Heart left ventricle (tissue), 16 donors: ENCODE measurements around the gene ANKRD50. TPM values are rescaled to one million over a fixed set of nuclear protein-coding genes. Genes with fewer than 3 reads are reported as not detected.

Experiments
- ATAC-seq, 4 donors: fragments of 200-7000 bp; cut with Tn5 transposase; one replicate each; pipeline ENCODE4 v1.9.1; 2020 to 2022; ENCODE audit warnings: moderate library complexity in 4 of 4, mild to moderate bottlenecking in 3 of 4, moderate number of reproducible peaks in 1 of 4
- DNase-seq, 5 donors: peaks; one replicate each; pipeline ENCODE4 v3.0.0-alpha.2; 2020
- H3K27ac ChIP-seq, 12 donors: fragments of 200-600 bp; sonication (generic) in 4 of 12; one replicate each; pipeline versions ENCODE4 v1.5.0 to v1.8.0; 2016 to 2022; ENCODE audit warnings: mild to moderate bottlenecking in 2 of 12
- H3K27me3 ChIP-seq, 9 donors: fragments of 200-600 bp; sonication (generic) in 2 of 9; one replicate each; pipeline versions ENCODE4 v1.5.1 to v1.8.0; 2016 to 2022; ENCODE audit warnings: mild to moderate bottlenecking in 3 of 9
- H3K36me3 ChIP-seq, 9 donors: fragments of 200-600 bp; sonication (generic) in 2 of 9; one replicate each; pipeline versions ENCODE4 v1.5.0 to v1.8.0; 2018 to 2022; ENCODE audit warnings: mild to moderate bottlenecking in 2 of 9
- H3K4me1 ChIP-seq, 12 donors: fragments of 200-600 bp; sonication (generic) in 4 of 12; one replicate each; pipeline versions ENCODE4 v1.5.0 to v1.8.0; 2016 to 2022; ENCODE audit warnings: mild to moderate bottlenecking in 3 of 12
- H3K4me3 ChIP-seq, 12 donors: fragments of 200-600 bp; sonication (generic) in 4 of 12; one replicate each; pipeline versions ENCODE4 v1.5.0 to v1.8.0; 2017 to 2022; ENCODE audit warnings: mild to moderate bottlenecking in 9 of 12, moderate library complexity in 4 of 12
- H3K9me3 ChIP-seq, 12 donors: fragments of 200-600 bp; sonication (generic) in 4 of 12; one replicate each; pipeline versions ENCODE4 v1.5.0 to v1.8.0; 2016 to 2022; ENCODE audit warnings: mild to moderate bottlenecking in 1 of 12
- POLR2A ChIP-seq, 2 donors: fragments of 450-650 bp; IDR thresholded peaks; one replicate each; pipeline ENCODE4 v1.6.1; 2017; ENCODE audit warnings: antibody characterized with exemption in 2 of 2, mild to moderate bottlenecking in 2 of 2, moderate library complexity in 2 of 2
- WGBS, 4 donors: extraction: QIAGEN DNeasy Blood & Tissue Kit in 2 of 4; methylation state at CpG; one replicate each; pipeline versions ENCODE4 v1.1.5 to v1.1.7; 2013 to 2018; 5-methylcytosine and 5-hydroxymethylcytosine counted together
- intact Hi-C, 10 donors: fragments of 100-400 bp; cut with DNase I; formaldehyde crosslinking; loops; one replicate each; pipeline versions ENCODE4 v1.11.1 to v1.14.2; 2022
- polyA plus RNA-seq, 2 donors: library from polyadenylated mRNA; stranded (reverse); fragments of 200-250 nt; gene quantifications; one replicate each; pipeline ENCODE4 v1.2.3, GENCODE V29; 2013
- total RNA-seq, 9 donors: library from RNA; depleted of rRNA in 2 of 9; stranded (reverse); fragments of >200 nt in 2 of 9; fragmentation: NEBNext Ultra II Directional in 3 of 9; extraction: Animal tissue kit (Norgen Biotek cat#: 25700) in 3 of 9; gene quantifications; one replicate each; pipeline versions ENCODE4 v1.1.0 to v1.2.4, GENCODE V29; 2016 to 2023
- TF ChIP-seq, protein P1 (sequence below), 12 donors: fragments of 200-600 bp; sonication (generic) in 4 of 12; IDR thresholded peaks; one replicate each; pipeline versions ENCODE4 v1.5.0 to v1.8.0; 2018 to 2022; ENCODE audit warnings: antibody characterized with exemption in 12 of 12, mild to moderate bottlenecking in 5 of 12
- donor health status: ischemic (EF 13 %, LVEDD 7.1; RV severe dilation, severe dysfunction).
- donor health status: healthy with polysubstance abuse.
- donor health status: DM: no; HTN: yes; CAD: no.
- donor health status: DM: no; HTN: no; CAD: no.
- donor health status: ischemic (EF 25% LVEDD 6.9; RV normal size, moderate dysfunction).
- donor health status: ischemic (EF 25% LVEDD 5.7; RV mildly dilated, moderate dysfunction).
- donor health status: healthy.
- donor health status: DM: yes; HTN: yes; CAD: no.
- donor health status: ischemic (EF 35%, LVEDD 5.7; RV mildly dilated, moderate dysfunction).
- donor health status: nonischemic (EF 11% LVEDD 7.7; RV severe dilation, severe dysfunction).
- donor health status: DM: yes; HTN: yes; CAD: no.
- donor health status: PGD.
- donor health status: ischemic (EF 29% LVEDD 5.4; RV normal size, mild dysfunction).
- donor health status: nonischemic (EF 23%, LVEDD 6.1; RV moderate dilation, normal function).

Gene ANKRD50
- total and polyA plus RNA-seq, 11 donors, result 1.8 to 19.0 (median 8.1) TPM

DNA sequence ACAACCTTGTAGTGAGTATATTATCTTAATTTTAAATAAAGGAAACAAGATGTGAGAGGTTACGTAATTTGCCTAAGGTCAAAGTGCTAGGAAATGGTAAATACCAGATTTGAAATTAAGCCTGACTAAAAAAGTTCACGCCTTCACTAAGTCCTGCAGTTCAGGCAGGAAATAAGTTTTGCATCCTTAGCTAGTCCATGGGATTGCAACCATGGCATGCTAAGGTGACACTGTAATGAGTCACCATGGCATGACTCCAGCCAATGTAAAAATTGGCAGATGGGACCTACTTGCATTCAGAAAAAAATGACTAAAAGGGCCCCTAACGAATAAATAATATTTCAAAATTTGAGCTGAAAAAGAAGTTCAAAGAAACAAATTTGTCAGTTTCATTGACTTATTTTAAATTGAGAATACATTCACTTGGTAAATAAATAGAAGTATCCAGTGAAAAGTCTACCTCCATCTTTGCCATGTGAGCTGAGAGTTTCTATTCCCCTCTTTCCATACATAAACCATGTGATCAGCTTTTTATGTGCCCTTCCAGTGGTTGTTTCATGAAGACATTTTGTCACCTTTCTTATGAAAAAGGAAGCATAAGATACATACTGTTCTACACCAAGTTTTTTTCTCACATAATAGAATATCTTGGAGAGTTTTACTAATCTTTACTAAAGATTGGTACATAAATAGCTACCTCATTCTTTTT is 72.4 kb downstream of the ANKRD50 start:
- ATAC-seq (no peak), DNase-seq (no peak)
- H3K4me3 ChIP-seq, result no peak overlapping the region
- intact Hi-C loops, result no loop called here
- H3K36me3 ChIP-seq, result no peaks in the 10 kb centered on the region
- H3K4me1 ChIP-seq, result no peaks in the 10 kb centered on the region
- H3K9me3 ChIP-seq, result no peaks in the 10 kb centered on the region
- 81 to 91% (median 85%) methylated on average over 3 of the region's 3 CpGs for WGBS, 4 donors
- no peaks in the 10 kb centered on the region for H3K27me3 ChIP-seq
- no peak overlapping the region for H3K27ac ChIP-seq
- TF ChIP-seq, protein P1, sequence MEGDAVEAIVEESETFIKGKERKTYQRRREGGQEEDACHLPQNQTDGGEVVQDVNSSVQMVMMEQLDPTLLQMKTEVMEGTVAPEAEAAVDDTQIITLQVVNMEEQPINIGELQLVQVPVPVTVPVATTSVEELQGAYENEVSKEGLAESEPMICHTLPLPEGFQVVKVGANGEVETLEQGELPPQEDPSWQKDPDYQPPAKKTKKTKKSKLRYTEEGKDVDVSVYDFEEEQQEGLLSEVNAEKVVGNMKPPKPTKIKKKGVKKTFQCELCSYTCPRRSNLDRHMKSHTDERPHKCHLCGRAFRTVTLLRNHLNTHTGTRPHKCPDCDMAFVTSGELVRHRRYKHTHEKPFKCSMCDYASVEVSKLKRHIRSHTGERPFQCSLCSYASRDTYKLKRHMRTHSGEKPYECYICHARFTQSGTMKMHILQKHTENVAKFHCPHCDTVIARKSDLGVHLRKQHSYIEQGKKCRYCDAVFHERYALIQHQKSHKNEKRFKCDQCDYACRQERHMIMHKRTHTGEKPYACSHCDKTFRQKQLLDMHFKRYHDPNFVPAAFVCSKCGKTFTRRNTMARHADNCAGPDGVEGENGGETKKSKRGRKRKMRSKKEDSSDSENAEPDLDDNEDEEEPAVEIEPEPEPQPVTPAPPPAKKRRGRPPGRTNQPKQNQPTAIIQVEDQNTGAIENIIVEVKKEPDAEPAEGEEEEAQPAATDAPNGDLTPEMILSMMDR (IDR thresholded peaks at IDR 0.05), result no peak
- no peak for TF ChIP-seq POLR2A (IDR thresholded peaks at IDR 0.05)

DNA sequence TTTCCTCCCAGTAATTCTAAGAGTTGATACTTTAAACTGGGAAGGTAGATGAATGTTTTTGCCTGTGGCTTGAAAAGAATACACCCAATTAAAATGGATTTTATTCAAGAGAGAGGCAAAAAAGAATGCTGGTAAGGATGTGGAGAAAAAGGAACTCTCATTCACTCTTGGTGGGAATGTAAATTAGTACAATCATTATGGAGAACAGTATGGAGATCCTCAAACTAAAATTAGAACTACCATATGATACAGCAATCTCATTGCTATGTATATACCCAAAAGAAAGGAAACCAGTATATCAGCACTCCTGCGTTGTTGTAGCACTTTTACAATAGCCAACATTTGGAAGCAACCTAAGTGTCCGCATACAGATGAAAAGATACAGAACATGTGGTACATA is 75.2 kb downstream of the ANKRD50 start:
- no peak overlapping the region for H3K4me3 ChIP-seq
- no peak for TF ChIP-seq POLR2A (IDR thresholded peaks at IDR 0.05)
- TF ChIP-seq, protein P1 (IDR thresholded peaks at IDR 0.05), result no peak
- H3K27ac ChIP-seq, result no peak overlapping the region
- ATAC-seq, result no peak
- peaks cover 0 to 5% (median 0%) of the 10 kb centered on the region in 9 donors for H3K36me3 ChIP-seq
- H3K9me3 ChIP-seq, result no peaks in the 10 kb centered on the region
- no peaks in the 10 kb centered on the region for H3K27me3 ChIP-seq
- H3K4me1 ChIP-seq, result peaks cover 0 to under 1% (median 0%) of the 10 kb centered on the region in 12 donors
- intact Hi-C loops, result loop anchor here in 2 of 10 donors (10.0 kb wide), 3 partner anchors 67 to 303 kb away; no protein-coding TSS in a partner anchor
- DNase-seq, result no peak
- WGBS, 4 donors, result 87 to 93% (median 90%) methylated on average over 2 of the region's 2 CpGs

DNA sequence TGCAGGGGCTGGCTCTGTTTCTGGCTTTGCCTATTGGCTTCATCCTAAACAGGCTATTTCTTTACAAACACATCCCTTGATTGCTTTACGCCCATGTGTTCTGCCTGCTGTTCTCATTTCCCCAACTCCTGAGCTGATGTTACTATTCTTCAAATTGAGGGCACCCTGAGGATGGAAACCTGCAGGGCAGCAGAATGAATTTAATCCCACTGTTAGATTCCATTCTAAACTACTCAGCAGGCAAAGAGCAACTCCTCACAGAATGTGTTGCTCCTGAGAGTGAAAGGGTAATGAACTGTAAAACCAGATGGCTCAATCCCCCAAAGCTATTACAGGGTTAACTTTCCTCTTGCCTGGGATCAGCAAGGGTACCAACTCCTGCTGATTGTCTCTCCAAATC is 75.7 kb downstream of the ANKRD50 start:
- peaks cover 0 to 5% (median 0%) of the 10 kb centered on the region in 9 donors for H3K36me3 ChIP-seq
- H3K27me3 ChIP-seq, result no peaks in the 10 kb centered on the region
- H3K4me1 ChIP-seq, result peaks cover 0 to 6% (median 0%) of the 10 kb centered on the region in 12 donors
- ATAC-seq, result no peak
- DNase-seq, result no peak
- no peaks in the 10 kb centered on the region for H3K9me3 ChIP-seq
- intact Hi-C loops, result loop anchor here in 2 of 10 donors (10.0 kb wide), 3 partner anchors 68 to 302 kb away; no protein-coding TSS in a partner anchor
- H3K4me3 ChIP-seq, result no peak overlapping the region
- WGBS, 4 donors, result 92 to 98% (median 96%) methylated on average over 1 of the region's 1 CpG
- H3K27ac ChIP-seq, result no peak overlapping the region
- TF ChIP-seq, protein P1 (IDR thresholded peaks at IDR 0.05), result no peak
- TF ChIP-seq POLR2A (IDR thresholded peaks at IDR 0.05), result no peak

DNA sequence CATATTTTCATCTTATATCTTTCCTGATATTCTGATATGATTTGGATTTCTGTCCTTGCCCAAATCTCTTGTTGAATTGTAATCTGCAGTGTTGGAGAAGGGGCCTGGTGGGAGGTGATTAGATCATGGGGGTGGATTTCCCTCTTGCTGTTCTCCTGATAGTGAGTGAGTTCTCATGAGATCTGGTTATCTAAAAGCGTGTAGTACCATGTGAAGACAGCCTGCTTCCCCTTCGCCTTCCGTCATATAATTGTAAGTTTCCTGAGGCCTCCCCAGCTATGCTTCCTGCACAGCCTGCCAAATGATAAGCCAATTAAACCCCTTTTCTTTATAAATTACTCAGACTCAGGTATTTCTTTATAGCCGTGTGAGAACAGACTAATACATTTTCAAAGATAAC is 77.2 kb downstream of the ANKRD50 start:
- Histone ChIP-seq H3K4me1 (peaks cover 0 to 7% (median 0%) of the 10 kb centered on the region in 12 donors), H3K27ac (no peak overlapping the region), H3K27me3 (no peaks in the 10 kb centered on the region), H3K4me3 (no peak overlapping the region), H3K36me3 (peaks cover 0 to 5% (median 0%) of the 10 kb centered on the region in 9 donors), H3K9me3 (no peaks in the 10 kb centered on the region)
- TF ChIP-seq, protein P1 (IDR thresholded peaks at IDR 0.05), result no peak
- no peak for TF ChIP-seq POLR2A (IDR thresholded peaks at IDR 0.05)
- DNase-seq, result no peak
- intact Hi-C loops, result loop anchor here in 3 of 10 donors (2.0 to 10.0 kb wide), 4 partner anchors 55 to 301 kb away; no protein-coding TSS in a partner anchor
- no peak for ATAC-seq
- WGBS, 4 donors, result 62 to 70% (median 65%) methylated on average over 4 of the region's 4 CpGs
